Pons (tissue), 1 donor: ENCODE data around the gene WFIKKN2.
"Not testable (repeated sequence)": the region's sequence is repeated elsewhere in the genome, so short reads cannot be mapped to it uniquely, and the experiment has no call there.

Experiments
- DNase-seq: peaks from one replicate; pipeline ENCODE4 v3.0.0-alpha.2; 2016; ENCODE audit warnings: low spot score

Gene WFIKKN2

DNA sequence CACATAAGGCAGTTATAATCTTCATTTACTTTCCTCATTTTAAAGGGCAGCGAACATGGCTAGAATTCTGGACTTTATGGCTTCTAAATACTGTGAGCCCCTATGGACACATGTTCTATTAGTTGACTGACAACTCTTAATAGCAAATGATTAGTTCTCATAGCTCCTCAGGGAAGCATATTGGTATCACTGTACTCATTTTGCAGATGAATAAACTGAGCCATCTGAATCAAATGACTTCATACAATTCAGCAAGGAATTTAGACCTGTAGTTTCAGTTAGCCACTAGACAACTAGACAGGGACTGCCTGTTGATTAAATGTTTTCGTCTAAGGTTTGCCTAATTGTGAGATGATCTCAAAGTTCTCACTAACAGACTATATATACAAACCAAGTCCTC is 21.0 kb downstream of the WFIKKN2 start:
- DNase-seq = no peak

GRCh38 chr17:50858486-50859225 is 23.3 kb downstream of the WFIKKN2 start:
- DNase-seq = no peak

DNA sequence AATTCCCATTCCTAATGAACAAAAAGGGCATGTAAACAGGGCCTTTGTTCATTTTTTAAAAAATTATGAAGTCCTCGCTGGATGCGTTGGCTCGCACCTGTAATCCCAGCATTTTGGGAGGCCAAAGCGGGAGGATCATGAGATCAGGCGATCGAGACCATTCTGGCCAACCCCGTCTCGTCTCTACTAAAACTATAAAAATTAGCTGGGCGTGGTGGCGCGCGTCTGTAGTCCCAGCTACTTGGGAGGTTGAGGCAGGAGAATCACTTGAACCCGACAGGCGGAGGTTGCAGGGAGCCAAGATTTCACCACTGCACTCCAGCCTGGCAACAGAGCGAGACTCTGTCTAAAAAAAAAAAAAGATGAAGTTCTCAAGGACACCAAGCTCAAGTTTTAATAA is 24.3 kb downstream of the WFIKKN2 start:
- not testable (repeated sequence) for DNase-seq

GRCh38 chr17:50861334-50861676 is 25.9 kb downstream of the WFIKKN2 start:
- no peak for DNase-seq

- peak; percentile 37 for DNase-seq
Measured at GRCh38 chr17:50861822-50862528, 26.6 kb downstream of the WFIKKN2 start.

GRCh38 chr17:50863221-50863843 is 27.9 kb downstream of the WFIKKN2 start:
- DNase-seq = peak; percentile 92

GRCh38 chr17:50863931-50864330 is 28.5 kb downstream of the WFIKKN2 start:
- DNase-seq = no peak

DNA sequence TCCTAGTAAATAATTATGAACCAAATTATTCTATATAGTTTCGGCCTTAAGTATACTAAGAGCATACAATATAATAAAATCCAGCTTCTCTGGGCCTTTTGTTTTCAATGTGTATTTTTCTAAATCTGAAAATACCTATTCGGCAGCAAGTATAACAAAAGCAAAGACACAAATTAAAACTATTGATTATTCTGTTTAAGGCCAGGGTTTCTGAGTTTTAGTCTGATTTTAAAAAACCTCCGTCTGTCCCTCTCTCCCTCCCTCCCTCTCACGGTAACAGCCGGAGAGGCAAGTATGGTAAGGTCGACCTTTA is 29.3 kb downstream of the WFIKKN2 start:
- DNase-seq = peak; percentile 64

DNA sequence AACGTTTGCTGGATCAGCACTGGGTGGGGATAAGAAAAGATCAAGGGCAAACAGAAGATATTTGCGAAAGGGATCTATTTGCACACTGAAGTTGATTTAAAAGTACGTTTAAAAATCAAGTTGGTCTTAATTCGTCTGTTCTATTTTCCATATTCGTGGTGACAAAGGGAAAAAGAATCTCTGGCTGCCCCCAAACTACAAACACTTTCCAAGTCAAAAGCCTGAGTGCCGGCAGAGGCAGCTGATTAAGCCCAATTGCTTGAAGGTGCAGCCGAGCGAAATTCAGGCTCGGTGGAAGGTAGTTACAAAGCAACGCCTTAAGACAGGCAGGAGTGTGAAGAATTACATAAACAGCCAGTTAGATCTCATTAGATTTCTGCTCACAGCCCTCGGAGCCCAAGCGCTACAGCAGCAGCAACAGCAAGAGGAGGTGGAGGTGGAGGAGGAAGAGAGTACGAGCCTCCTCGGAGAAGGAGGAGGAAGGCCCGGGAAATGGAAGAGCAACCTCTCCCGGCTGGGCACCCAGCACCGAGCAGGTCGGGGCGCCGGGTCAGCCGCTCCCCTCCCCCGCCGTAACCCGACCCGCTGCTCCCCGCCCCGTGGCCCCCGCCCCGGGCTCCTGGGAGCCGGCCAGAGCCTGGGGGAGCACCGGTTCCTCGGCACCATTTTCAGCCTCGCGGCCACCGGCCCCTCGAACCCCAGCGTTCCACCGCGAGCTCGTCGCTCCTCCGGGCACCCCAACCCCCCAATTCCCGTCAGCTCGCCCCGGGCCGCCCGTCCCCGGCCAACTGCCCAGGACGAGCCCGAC is 29.9 kb downstream of the WFIKKN2 start:
- peak; percentile 74 for DNase-seq

DNA sequence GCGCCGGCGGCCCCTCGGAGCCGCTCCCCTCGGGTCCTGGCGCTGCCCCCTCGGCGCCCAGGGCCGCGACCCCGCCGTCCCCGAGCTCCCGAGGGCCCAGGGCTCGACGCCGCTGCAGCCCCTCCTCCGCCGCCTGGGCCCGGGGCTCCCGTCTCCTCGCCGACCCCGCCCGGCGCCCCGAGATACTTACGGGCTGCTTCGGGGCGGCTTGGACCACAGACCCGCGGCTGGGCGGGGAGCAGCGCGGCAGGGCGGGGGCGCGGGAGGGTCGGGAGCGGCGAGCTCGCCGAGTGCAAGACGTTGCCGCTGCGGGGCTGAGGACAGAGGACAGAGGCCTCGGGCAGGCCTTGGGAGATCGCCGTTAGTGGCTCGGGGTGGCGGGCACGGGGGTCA is 30.5 kb downstream of the WFIKKN2 start:
- DNase-seq = no peak

DNA sequence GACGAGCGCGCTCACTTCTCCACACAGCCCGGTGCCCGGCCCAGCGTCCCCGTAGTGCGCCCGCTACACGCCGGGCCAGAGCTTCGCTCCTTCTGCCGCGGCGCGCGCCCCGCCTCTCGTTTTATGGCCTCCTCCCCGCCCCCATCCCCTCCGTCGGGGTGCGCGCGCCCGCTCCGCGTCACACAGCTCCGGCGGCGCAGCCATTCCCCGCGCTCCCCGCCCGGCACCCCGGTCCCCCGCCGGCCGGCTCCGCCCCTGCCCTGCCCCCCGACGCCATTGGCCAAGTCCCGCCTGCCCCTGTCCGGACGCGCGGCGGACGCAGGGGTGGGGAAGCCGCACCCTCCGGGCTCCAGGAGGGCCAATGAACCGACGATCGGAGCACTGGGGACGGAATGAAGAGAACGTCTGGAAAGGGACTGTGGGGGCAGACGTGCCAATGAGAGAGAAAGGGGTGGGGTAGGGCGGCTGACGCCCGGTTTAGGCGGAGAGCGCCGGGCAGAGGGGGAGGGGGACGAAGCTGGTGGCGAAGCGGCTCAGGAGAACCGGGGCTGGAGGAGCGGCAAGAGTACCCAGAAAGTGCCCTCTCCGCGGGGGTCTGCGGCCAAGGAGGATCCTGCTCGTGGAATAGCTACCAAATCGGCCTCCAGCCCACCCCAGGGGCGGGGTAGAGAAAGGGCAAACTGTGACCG is 31.0 kb downstream of the WFIKKN2 start, which contains the start of gene TOB1:
Gene TOB1, minus strand, starts transcription at position 94 of the 689 bp plus-strand sequence. CDS start 2,337 bp downstream, outside the sequence.
- peak; percentile 99 for DNase-seq

- no peak for DNase-seq
Measured at GRCh38 chr17:50866950-50867362, 31.6 kb downstream of the WFIKKN2 start.

GRCh38 chr17:50867363-50868139 is 32.2 kb downstream of the WFIKKN2 start:
- DNase-seq = peak; percentile 99

- DNase-seq = no peak
Measured at GRCh38 chr17:50868140-50868438, 32.7 kb downstream of the WFIKKN2 start.

- DNase-seq = no peak
Measured at GRCh38 chr17:50868602-50869001, 33.2 kb downstream of the WFIKKN2 start.

- DNase-seq = no peak
Measured at GRCh38 chr17:50871364-50871763, 36.0 kb downstream of the WFIKKN2 start.

GRCh38 chr17:50871898-50872297 is 36.5 kb downstream of the WFIKKN2 start:
- DNase-seq = no peak

DNA sequence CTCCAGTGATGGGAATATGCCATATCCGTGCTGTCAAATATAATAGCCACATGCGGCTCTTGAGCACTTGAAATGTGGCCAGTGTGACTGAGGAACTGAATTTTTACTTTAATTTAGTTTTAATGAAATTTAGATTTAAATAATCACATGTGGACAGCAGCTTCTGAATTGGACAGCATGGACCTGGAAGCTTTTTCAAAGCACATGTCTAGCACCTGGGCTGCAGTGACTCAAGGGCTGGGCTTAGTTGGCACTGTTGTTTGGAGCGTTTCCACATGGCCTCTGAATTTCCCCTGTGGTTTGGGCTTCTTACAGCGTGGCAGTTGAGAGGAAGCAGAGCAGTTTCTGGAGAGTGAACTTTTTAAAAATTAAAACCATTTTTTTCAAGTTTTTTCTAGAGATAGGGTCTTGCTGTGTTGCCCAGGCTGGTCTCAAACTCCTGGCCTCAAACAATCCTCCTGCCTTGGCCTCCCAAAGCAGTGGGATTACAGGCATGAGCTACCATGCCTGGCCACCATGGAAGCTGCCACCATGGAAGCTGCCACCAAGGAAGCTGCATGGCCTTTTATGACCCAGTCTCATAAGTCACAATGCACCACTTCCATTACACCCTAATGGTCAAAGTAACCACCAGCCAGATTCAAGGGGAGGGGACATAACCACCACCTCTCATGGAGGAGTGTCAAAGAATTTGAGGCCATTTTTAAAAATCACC is 37.5 kb downstream of the WFIKKN2 start:
- DNase-seq = no peak

DNA sequence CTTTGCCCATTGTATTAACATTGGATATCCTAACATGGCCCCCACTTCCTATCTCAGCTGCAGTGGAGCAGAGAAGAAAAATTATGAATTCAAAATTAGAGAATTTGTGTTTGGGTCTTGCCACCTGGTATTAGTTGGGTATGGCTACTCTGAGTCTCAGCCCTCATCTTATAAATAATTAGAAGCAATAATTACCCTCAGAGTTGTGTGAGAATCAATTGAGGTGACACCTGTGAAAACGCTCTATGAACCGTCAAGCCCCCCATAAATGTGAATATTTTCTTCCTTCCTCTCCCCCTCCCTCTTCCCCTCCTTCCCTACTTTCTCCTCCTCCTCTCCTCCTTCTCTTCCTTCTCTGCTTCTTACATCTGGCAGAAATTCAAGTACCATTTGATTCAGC is 39.7 kb downstream of the WFIKKN2 start:
- DNase-seq = no peak

- DNase-seq = not testable (repeated sequence)
Measured at GRCh38 chr17:50877042-50877441, 41.7 kb downstream of the WFIKKN2 start.

DNA sequence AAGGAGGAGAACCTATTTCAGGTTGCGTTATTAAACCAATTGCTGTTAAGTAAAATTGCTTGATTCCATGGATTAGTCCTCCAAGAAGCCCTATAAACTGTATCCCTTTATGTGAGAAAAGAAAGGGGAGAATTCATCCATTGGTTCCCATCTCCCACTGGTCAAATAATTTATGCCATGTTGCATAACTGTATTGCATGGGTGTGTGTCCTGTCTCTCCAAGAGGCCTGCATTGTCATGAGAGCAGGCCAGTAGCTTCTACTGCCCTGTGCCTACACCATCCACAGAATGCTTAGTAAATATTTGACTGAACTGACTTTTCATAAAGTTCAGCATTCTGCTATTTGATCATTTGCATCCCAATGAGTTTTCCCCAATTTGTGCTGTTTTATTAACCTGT is 42.5 kb downstream of the WFIKKN2 start:
- no peak for DNase-seq
